ENCODE data around the gene CABYR. TPM values are rescaled to one million over a fixed set of nuclear protein-coding genes. Genes with fewer than 3 reads are reported as not detected.

Gene CABYR
- total and polyA plus RNA-seq, 2 of the 13 experiments (the other 11 are each of a cell fraction or from before 2014, with no cell fraction given): 0.71 to 0.88 TPM

GRCh38 chr18:24199372-24199962, 60.6 kb downstream of the CABYR start:
- no peak overlapping the region for H3K9ac ChIP-seq (ENCODE audit: insufficient read depth, low read depth, low read length)
- no TSS peak for BruUV-seq (replicated peaks)
- no peak overlapping the region for H3K4me2 ChIP-seq (ENCODE audit: low read depth, low read length)
- peaks cover 8% of the 10 kb centered on the region for H3K4me1 ChIP-seq (ENCODE audit: insufficient read depth, low read length)
- H3K27me3 ChIP-seq (ENCODE audit: control insufficient read depth in 1 of 2, insufficient read depth in 2 of 2, low read length in 2 of 2): peaks cover 0 to 3% of the 10 kb centered on the region in 2 experiments; a peak in 1 of 5 replicates
- in situ Hi-C loops (cut with HindIII; ENCODE audit: extremely low pct_ligation_motif_present, low pct_unique_long_range_greater_than_20kb): no loop called here
- H4K20me1 ChIP-seq (ENCODE audit: insufficient read depth, low read length): no peaks in the 10 kb centered on the region
- DNase-seq (ENCODE audit: low spot score) (no peak), FAIRE-seq (no peak), ATAC-seq (no peak)
- H2AFZ ChIP-seq (ENCODE audit: low read length): no peak overlapping the region
- TF ChIP-seq AHR (CRISPR knock-in tag; IDR thresholded peaks at IDR 0.05) (no peak), RBFOX2 (IDR thresholded peaks at IDR 0.05; ENCODE audit: low read depth, low read length) (no peak), ZNF367 (CRISPR knock-in tag; IDR thresholded peaks at IDR 0.05; ENCODE audit: borderline replicate concordance) (no peak), ZNF678 (CRISPR knock-in tag; IDR thresholded peaks at IDR 0.05) (no peak), ELF4 (CRISPR knock-in tag; IDR thresholded peaks at IDR 0.05; ENCODE audit: borderline replicate concordance) (no peak), NONO (IDR thresholded peaks at IDR 0.05) (no peak), NONO (CRISPR knock-in tag; conservative IDR thresholded peaks at IDR 0.05) (no peak), PHF20 (CRISPR knock-in tag; IDR thresholded peaks at IDR 0.05) (no peak), PRMT3 (CRISPR knock-in tag; IDR thresholded peaks at IDR 0.05; ENCODE audit: borderline replicate concordance, low read depth) (no peak), ZNF761 (CRISPR knock-in tag; conservative IDR thresholded peaks at IDR 0.05) (no peak), GTF2F1 (IDR thresholded peaks at IDR 0.05; ENCODE audit: low read length) (no peak), SRSF1 (optimal IDR thresholded peaks at IDR 0.05; ENCODE audit: low read depth, low read length) (no peak), SKIL (CRISPR knock-in tag; IDR thresholded peaks at IDR 0.05; ENCODE audit: borderline replicate concordance) (no peak), RFX5 (IDR thresholded peaks at IDR 0.05; ENCODE audit: low read depth, low read length) (no peak), DDIT3 (CRISPR knock-in tag; IDR thresholded peaks at IDR 0.05) (no peak), SIN3A (IDR thresholded peaks at IDR 0.05; ENCODE audit: borderline replicate concordance, low read depth, low read length) (no peak), ZNF337 (CRISPR knock-in tag; IDR thresholded peaks at IDR 0.05; ENCODE audit: borderline replicate concordance, low read depth) (no peak), SMAD1 (CRISPR knock-in tag; IDR thresholded peaks at IDR 0.05; ENCODE audit: borderline replicate concordance, low read depth) (no peak), EZH2 (conservative IDR thresholded peaks at IDR 0.05; ENCODE audit: low read depth, low read length) (no peak), ZFP1 (CRISPR knock-in tag; IDR thresholded peaks at IDR 0.05) (no peak)
- no peaks in the 10 kb centered on the region for H3K79me2 ChIP-seq (ENCODE audit: insufficient read depth, low read length)
- CTCF ChIA-PET (ENCODE audit: low intra/inter-chr PET ratio, low total read pairs): no interaction called here
- WGBS (ENCODE audit: low lambda C conversion rate): 17% methylated on average over 5 of the region's 5 CpGs
- POLR2A ChIA-PET: no interaction called here
- H3K9me3 ChIP-seq (ENCODE audit: low read length): no peaks in the 10 kb centered on the region
- intact Hi-C loops (cut with micrococcal nuclease; ENCODE audit: unreplicated experiment): no loop called here
- H3K36me3 ChIP-seq (replicated peaks in 1 of 2; ENCODE audit: control insufficient read depth in 1 of 2, insufficient read depth in 2 of 2, low read length in 2 of 2): no peaks in the 10 kb centered on the region
- no peak overlapping the region for H3K4me3 ChIP-seq (replicated peaks in 1 of 3; ENCODE audit: insufficient read depth in 1 of 3, low read depth in 2 of 3, low read length in 3 of 3)
- H3K27ac ChIP-seq (ENCODE audit: extremely low read length, insufficient read depth, low read length): no peak overlapping the region

Measured in HepG2 (cell line).